A673 (cell line): ENCODE measurements around the gene CKAP2L. TPM values are rescaled to one million over a fixed set of nuclear protein-coding genes. Genes with fewer than 3 reads are reported as not detected.

Experiments
- BruUV-seq: library from RNA; stranded (reverse); fragments of 400-500 nt; replicated peaks from 2 replicates; lab custom pipeline; 2021; lab: Mats Ljungman, UMichigan
- CTCF ChIA-PET: fragments of 300-600 bp; sonication (Branson Sonifier 250); formaldehyde crosslinking; loops from one replicate; lab custom pipeline; 2022; ENCODE audit warnings: antibody characterized with exemption; lab: Charles Lee
- POLR2A ChIA-PET: fragments of 300-600 bp; sonication (Branson Sonifier 250); formaldehyde crosslinking; loops from one replicate; lab custom pipeline; 2022; ENCODE audit warnings: antibody characterized with exemption; ENCODE audit not compliant: low non-redundant PET; lab: Charles Lee
- DNase-seq: peaks from one replicate; pipeline ENCODE4 v3.0.0-alpha.2; 2015; ENCODE audit warnings: low spot score
- H3K27ac ChIP-seq: fragments of 200-600 bp; sonication (generic); 2 replicates; pipeline ENCODE4 v1.5.1; 2016; ENCODE audit warnings: mixed run types, low read depth, mild to moderate bottlenecking, mixed read lengths, antibody characterized with exemption, low read length; ENCODE audit not compliant: poor library complexity, severe bottlenecking
- H3K27me3 ChIP-seq: fragments of 200-600 bp; sonication (generic); replicated peaks from 2 replicates; pipeline ENCODE4 v1.6.1; 2017; ENCODE audit warnings: mixed run types, low read depth, mild to moderate bottlenecking, mixed read lengths, antibody characterized with exemption, low read length; ENCODE audit not compliant: insufficient read depth, poor library complexity
- H3K36me3 ChIP-seq: fragments of 200-600 bp; sonication (generic); 2 replicates; pipeline ENCODE4 v1.6.1; 2016; ENCODE audit warnings: mixed run types, mild to moderate bottlenecking, mixed read lengths, antibody characterized with exemption, low read length; ENCODE audit not compliant: insufficient read depth, poor library complexity, severe bottlenecking
- H3K4me1 ChIP-seq: fragments of 200-600 bp; sonication (generic); 2 replicates; pipeline ENCODE4 v1.6.1; 2017; ENCODE audit warnings: mixed run types, mild to moderate bottlenecking, mixed read lengths, antibody characterized with exemption, low read length; ENCODE audit not compliant: insufficient read depth, poor library complexity, severe bottlenecking
- H3K4me3 ChIP-seq: fragments of 200-600 bp; sonication (generic); 2 replicates; pipeline ENCODE4 v1.5.1; 2016; ENCODE audit warnings: low read depth, mixed run types, mild to moderate bottlenecking, mixed read lengths, low read length; ENCODE audit not compliant: poor library complexity, severe bottlenecking
- H3K9me3 ChIP-seq: fragments of 200-600 bp; sonication (generic); 2 replicates; pipeline ENCODE4 v1.6.1; 2016; ENCODE audit warnings: mixed run types, low read depth, mild to moderate bottlenecking, mixed read lengths, antibody characterized with exemption, low read length; ENCODE audit not compliant: poor library complexity, severe bottlenecking
- EZH2 ChIP-seq: fragments of 200-600 bp; sonication (generic); IDR thresholded peaks from 2 replicates; pipeline ENCODE4 v1.6.1; 2017; ENCODE audit warnings: borderline replicate concordance, low read depth, mild to moderate bottlenecking, mixed read lengths, antibody characterized with exemption, low read length; ENCODE audit not compliant: poor library complexity, severe bottlenecking
- intact Hi-C: fragments of 100-400 bp; cut with micrococcal nuclease; formaldehyde crosslinking; loops from one replicate; pipeline ENCODE4 v1.10.0; 2022; ENCODE audit not compliant: unreplicated experiment
- total RNA-seq: library from RNA; stranded (reverse); gene quantifications from 2 replicates; pipeline ENCODE4 v1.2.3, GENCODE V29; 2021
- TF ChIP-seq, protein P1 (sequence below): fragments of 300-800, 200-600 bp; sonication (generic); conservative IDR thresholded peaks from 2 replicates; pipeline ENCODE4 v1.5.1; 2017; ENCODE audit warnings: low read depth, mild to moderate bottlenecking, antibody characterized with exemption, low read length, moderate library complexity, mixed read lengths

The CKAP2L gene
- total RNA-seq, 1 experiment from 2014 or later = 49.6 TPM

DNA sequence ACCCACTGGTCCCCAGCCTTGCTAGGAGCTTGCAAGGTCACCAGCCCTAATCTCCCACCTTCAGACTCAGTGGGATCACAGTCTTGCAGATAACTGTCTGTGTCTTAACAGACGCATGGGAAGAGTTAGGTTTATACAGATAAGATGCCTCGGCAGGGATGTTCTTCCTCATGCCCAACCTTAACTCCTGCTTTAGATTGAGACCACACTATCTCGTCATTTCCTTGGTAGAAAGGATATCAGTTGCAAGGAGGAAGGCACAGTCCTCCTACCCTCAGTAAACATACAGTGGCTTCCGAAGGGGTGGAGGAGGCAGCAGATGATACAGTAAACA, 36.4 kb downstream of the CKAP2L start:
- intact Hi-C loops = no loop called here
- no peak overlapping the region for H3K4me3 ChIP-seq
- ChIA-PET POLR2A (no interaction called here), CTCF (interaction anchor here (0.6 to 2.3 kb wide), 2 partner anchors 32 to 128 kb away, joined by 10 to 15 read pairs; no protein-coding TSS in a partner anchor)
- TF ChIP-seq EZH2 = no peak
- TF ChIP-seq, protein P1, sequence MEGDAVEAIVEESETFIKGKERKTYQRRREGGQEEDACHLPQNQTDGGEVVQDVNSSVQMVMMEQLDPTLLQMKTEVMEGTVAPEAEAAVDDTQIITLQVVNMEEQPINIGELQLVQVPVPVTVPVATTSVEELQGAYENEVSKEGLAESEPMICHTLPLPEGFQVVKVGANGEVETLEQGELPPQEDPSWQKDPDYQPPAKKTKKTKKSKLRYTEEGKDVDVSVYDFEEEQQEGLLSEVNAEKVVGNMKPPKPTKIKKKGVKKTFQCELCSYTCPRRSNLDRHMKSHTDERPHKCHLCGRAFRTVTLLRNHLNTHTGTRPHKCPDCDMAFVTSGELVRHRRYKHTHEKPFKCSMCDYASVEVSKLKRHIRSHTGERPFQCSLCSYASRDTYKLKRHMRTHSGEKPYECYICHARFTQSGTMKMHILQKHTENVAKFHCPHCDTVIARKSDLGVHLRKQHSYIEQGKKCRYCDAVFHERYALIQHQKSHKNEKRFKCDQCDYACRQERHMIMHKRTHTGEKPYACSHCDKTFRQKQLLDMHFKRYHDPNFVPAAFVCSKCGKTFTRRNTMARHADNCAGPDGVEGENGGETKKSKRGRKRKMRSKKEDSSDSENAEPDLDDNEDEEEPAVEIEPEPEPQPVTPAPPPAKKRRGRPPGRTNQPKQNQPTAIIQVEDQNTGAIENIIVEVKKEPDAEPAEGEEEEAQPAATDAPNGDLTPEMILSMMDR = no peak
- no peaks in the 10 kb centered on the region for H3K9me3 ChIP-seq
- BruUV-seq = no TSS peak
- no peaks in the 10 kb centered on the region for H3K4me1 ChIP-seq
- H3K27ac ChIP-seq = no peak overlapping the region
- H3K36me3 ChIP-seq = no peaks in the 10 kb centered on the region
- H3K27me3 ChIP-seq = no peaks in the 10 kb centered on the region
- no peak for DNase-seq

GRCh38 chr2:112727276-112728028, 37.0 kb downstream of the CKAP2L start:
- intact Hi-C loops = no loop called here
- DNase-seq = no peak
- Histone ChIP-seq H3K9me3 (no peaks in the 10 kb centered on the region), H3K36me3 (no peaks in the 10 kb centered on the region), H3K4me1 (no peaks in the 10 kb centered on the region), H3K27me3 (no peaks in the 10 kb centered on the region), H3K27ac (no peak overlapping the region), H3K4me3 (no peak overlapping the region)
- TF ChIP-seq, protein P1 = no peak
- no peak for TF ChIP-seq EZH2
- no TSS peak for BruUV-seq
- POLR2A ChIA-PET = no interaction called here
- CTCF ChIA-PET = interaction anchor here (0.6 to 2.3 kb wide), 4 partner anchors 32 to 214 kb away, joined by 4 to 15 read pairs (median 8); no protein-coding TSS in a partner anchor

- H3K36me3 ChIP-seq = no peaks in the 10 kb centered on the region
- ChIA-PET POLR2A (no interaction called here), CTCF (interaction anchor here (1.9 to 2.6 kb wide), 3 partner anchors 100 to 215 kb away, joined by 6 to 15 read pairs (median 9); no protein-coding TSS in a partner anchor)
- no peaks in the 10 kb centered on the region for H3K4me1 ChIP-seq
- no peak overlapping the region for H3K4me3 ChIP-seq
- intact Hi-C loops = loop anchor here (1.0 kb wide), 2 partner anchors 99 to 126 kb away; no protein-coding TSS in a partner anchor
- no peak overlapping the region for H3K27ac ChIP-seq
- peak; percentile 94 for DNase-seq
- TF ChIP-seq EZH2 = no peak
- TF ChIP-seq, protein P1 = peak; percentile 99
- BruUV-seq = no TSS peak
- H3K9me3 ChIP-seq = no peaks in the 10 kb centered on the region
- H3K27me3 ChIP-seq = no peaks in the 10 kb centered on the region
These were observed 37.8 kb downstream of the CKAP2L start for GRCh38 chr2:112726487-112727190.
